ENCODE data around the gene GAS7. TPM values are rescaled to one million over a fixed set of nuclear protein-coding genes. Genes with fewer than 3 reads are reported as not detected.
A peak's percentile ranks its signal among the peaks of the same experiment; 100 is the strongest.

Gene GAS7
- 2.8 and 8.5 TPM in 2 replicates for total RNA-seq

DNA sequence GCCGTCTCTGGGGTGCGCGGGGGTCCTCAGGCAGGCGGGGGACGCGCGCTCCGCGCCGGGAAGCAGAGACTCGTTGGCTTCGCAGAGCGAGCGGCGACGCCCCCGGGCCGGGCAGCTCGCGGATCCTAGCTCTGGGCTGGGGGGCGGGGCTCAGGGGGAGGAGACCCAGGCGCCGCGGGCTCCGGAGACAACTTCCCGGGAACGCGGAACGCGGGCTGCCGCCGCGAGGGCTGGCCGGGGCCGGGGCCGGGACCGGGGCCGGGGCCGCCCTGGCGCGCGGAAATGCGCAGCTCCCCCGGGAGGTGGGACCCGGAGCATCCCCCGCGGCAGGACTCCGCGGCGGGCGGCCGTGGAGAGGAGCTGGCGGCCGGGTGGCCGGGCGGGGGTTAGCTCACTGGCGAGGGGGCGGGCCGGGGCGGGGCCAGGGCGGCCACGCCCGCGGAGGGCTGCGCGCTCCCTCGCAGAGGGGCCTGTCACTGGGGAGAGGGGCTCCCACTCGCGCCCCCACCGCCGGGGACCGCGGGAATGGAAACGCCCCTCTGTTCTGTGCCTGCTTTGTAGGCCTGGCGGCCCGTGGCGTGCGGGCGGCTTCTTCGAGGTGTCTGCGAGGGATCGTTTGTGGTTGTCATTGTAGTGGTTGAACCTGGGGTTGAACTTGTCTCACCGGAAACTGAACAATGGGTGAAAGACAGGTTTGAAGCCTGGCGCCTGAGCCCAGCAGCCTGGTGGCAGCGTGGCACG, at the start of gene GAS7:
TSS of gene GAS7 (minus strand) at position 98 of the 741 bp plus-strand sequence.
- peak; percentile 3 to 38 for DNase-seq (ENCODE audit: low read depth in 2 of 2)

DNA sequence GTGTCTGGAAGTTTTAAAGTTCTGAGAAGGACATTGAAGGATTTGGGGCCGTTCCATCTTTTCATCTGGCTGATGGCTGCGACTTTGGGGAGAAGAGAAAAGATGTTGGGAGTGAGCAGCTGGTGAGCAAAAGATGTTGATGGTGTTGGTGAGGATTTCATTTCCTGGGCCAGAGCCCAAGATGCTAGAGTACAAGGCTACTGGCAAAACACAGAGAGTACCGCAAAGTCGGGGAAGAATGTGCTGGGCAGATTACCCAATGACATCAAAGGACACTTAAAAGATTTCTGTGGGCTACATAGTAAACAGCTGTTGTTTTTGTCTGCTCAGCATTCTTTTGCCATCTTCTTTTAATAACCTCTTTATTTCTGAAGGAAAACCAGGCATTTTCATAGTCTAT, 49.4 kb upstream of the GAS7 start:
- no peak for DNase-seq (ENCODE audit: low read depth in 2 of 2)

DNA sequence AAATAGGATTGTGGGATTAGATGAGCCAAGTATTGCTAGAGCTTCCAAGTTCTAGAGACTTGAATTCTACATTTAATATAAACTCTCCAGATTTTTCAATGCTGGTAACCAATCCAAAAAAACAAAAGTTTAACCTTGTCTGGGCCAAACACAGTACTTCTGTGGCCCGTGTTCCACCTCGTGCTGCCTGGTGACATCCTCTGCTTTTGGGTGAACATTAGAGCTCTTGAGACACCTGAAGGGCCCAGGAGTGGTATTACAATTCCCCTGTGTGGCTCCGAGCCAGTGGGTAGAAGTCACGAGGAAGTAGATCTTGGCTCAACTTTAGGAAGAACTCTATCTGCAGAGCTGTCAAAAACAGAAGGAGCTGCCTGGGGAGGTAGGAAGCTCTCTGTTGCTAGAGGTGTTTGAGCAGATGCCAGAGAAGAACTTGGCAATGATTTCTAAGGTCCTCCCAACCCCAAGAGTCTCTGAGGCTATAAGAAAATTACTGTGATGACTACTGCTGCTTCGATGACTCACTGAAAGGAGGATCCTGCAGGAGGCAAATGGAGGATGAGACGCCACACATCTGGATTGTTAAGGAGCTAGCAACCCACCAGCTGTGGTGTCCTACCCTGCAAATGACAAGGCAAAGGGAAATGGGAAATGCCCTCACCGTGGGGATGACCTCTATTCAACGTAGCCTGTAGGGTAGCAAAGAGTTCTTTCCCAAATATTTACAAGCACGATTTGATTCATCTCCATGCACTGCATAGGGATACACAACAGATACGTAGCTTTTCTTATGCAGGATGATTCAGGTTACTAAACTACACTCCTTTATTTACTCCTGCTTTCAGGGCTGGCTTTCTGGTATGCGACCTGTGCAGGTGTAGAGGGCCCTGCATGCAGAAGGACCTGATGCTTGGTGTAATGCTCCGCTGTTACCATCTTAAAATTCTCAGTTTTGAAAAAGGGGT, 45.8 kb upstream of the GAS7 start:
- DNase-seq (ENCODE audit: low read depth in 2 of 2) = no peak

DNA sequence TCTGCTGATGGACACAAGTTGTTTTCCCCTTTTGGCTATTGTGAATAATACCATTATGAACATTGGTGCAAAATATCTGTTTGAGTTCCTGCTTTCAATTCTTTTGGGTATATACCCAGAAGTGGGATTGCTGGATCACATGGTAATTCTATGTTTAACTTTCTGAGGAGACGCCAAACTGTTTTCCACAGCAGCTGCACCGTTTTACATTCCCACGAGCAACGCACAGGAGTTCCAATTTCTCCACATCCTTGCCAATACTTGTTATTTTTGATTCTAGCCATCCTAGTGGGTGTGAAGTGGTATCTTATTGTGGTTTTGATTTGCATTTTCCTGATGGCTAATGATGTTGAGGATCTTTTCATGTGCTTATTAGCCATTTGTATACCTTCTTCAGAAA, 43.4 kb upstream of the GAS7 start:
- no peak for DNase-seq (ENCODE audit: low read depth in 2 of 2)

DNA sequence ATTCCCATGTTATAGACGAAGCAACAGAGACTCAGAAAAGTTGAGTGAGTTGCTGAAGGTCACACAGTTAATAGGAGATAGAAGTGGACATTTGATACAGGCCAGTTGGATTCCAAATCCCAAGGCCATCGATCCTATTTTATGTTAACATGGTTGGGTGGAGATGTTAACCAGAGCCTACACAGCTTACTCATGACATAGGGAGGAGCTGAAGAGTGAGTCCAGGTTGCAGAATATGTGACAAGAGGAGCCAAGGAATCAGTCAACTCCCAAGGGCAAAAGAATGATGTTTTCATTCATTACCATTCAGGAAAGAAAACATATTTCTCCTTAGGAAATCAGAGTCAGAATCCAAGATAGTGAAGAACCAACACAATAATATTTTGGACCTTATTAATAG, 40.3 kb upstream of the GAS7 start:
- DNase-seq (ENCODE audit: low read depth in 2 of 2) = no peak

DNA sequence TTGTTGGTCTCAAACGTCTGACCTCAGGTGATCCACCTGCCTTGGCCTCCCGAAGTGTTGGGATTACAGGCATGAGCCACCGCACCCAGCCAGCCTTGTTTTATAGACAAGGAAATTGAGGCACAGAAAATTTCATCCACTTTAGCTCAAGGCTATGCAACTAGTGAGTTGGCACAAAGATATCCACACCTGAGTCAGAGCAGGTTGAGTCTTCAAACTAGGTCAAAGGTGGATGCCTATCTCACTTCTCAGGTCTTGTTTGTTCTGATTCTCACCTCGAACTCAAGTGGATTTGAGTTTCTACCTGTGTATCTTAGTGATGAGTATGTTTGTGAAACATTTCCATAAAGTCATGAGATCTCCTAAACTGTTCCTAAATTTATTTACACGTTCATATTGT, 35.6 kb upstream of the GAS7 start:
- DNase-seq (ENCODE audit: low read depth in 2 of 2) = no peak

DNA sequence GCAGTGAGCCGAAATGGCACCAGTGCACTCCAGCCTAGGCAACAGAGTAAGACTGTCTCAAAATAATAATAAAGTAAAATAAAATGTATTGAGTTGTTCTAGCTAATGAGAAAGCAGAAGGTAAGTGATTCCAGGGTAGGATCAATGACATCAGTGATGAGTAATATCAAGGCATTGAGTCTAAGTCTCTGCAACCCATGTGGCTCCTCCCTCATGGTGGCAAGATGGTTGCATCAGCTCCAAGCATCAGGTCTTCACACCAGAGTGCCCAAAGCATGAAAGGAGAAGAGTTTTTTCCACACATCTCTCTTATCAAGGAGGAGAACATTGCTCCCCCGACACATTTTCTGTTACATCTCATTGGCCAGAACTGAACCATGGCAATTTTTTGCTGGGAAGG, 34.8 kb upstream of the GAS7 start:
- DNase-seq (ENCODE audit: low read depth in 2 of 2) = no peak

DNA sequence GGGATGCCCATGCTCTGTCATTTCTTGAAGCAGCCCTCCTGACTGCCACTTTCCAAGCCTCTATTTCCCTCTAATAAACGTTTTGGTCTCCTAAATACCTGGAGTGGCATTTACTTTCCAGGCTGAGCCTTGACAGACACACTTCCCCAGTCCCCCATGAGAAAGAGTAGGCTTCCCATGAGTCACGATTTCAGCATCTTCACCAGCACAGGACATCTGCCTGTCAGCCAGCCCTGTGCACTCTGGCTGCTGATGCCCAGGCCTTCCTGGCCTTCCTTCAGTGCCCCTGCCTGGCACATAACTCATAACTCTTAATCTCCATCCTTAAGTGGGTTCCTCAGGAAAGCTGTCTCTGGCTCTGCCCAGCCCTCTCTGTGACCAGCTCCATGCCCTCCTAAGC, 30.8 kb upstream of the GAS7 start:
- DNase-seq (ENCODE audit: low read depth in 2 of 2) = no peak

DNA sequence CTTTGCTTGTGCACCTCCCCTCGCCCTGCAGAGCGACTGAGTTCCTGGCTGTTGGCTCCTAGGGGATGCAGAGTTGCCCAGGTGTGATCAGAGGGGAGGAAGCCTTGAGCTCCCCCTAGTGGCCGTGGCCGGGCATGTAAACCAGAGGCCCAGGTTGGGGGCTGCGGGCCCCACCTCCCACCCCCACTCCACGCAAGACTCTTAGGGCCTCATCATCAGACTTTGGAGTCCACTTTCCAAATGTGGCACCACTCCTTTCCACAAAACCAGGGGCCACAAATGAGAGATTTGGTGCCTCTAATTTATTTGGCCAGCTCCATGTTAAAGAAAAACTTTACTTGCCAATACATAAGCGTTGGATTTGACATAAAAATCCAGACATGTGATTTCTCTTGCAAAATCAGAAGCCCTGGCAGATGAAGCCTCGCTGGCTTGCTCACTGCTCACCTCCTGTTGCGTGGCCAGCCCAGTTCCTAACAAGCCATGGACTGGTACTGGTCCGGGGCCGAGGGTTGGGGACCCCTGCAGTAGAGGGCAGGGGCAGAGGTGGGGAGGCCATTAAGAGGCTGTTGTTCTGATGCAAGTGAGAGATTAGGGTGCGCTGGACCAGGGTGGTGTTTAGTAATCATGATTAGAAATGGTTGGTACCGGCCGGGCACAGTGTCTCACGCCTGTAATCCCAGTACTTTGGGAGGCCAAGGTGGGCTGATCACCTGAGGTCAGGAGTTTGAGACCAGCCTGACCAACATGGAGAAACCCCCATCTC, 28.7 kb upstream of the GAS7 start:
- DNase-seq (ENCODE audit: low read depth in 2 of 2) = peak; percentile 21 to 28

DNA sequence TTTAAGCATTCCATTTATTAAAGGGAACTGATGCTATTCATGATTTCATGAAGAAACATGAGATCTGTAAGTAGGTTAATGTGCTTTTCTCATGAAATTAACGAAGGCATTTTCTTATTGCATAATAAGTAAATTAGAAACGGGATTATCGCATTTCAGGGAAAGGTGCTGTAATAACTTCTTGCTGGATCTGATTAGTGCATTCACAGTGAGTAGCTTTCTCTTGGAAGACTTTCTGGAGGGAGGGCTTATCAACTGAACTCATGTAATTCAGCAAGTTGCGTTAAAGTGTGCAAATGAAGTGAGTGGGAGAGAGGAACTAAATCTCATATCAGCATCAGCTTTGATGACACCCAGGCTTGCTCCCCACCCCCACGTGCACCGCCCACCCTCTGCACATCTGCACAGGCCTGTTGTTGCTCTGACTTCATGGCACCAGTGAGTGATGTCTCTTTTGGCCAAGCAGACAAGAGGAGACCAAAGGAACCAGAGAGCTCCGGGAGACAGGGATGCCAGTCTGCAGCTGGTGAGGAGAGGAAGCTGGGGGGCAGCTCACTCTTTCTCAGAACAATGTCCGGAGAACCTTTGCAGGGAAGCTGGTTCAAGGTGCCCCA, 26.3 kb upstream of the GAS7 start:
- DNase-seq (ENCODE audit: low read depth in 2 of 2) = no peak

DNA sequence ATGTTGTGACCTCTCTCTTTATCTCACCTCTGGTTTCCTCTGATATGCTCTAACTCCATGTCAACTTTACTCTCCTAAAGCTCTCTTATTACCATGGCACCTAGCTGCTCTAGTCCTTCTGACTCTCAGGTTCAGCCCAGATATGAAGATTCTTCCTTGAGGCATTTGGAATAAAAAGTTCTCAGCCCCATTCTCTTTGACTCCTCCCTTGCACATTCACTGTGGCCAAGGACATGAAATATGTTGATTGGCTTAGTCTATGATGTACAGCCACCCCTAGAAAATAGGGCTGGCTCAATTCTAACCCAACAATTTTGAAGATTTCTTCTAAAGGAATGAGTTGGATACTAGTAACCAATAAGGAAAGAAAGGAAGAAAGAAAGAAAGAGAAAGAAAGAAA, 20.8 kb upstream of the GAS7 start:
- no peak for DNase-seq (ENCODE audit: low read depth in 2 of 2)

DNA sequence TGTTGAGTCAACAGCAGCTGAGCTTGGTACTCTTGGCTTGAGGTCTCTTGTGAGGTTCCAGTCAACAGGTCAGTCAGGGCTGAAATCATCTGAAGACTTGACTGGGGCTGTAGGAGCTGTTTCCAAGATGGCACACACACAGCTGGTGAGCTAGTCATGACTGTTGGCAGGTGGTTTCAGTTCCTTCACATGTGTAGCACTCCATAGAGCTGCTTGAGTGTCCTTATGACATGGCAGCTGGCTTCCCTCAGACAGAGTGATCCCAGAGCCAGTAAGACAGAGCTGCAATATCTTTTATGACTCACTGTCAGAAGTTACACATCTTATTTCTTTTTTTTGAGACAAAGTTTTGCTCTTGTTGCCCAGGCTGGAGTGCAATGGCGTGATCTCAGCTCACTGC, 19.5 kb upstream of the GAS7 start:
- DNase-seq (ENCODE audit: low read depth in 2 of 2) = no peak

DNA sequence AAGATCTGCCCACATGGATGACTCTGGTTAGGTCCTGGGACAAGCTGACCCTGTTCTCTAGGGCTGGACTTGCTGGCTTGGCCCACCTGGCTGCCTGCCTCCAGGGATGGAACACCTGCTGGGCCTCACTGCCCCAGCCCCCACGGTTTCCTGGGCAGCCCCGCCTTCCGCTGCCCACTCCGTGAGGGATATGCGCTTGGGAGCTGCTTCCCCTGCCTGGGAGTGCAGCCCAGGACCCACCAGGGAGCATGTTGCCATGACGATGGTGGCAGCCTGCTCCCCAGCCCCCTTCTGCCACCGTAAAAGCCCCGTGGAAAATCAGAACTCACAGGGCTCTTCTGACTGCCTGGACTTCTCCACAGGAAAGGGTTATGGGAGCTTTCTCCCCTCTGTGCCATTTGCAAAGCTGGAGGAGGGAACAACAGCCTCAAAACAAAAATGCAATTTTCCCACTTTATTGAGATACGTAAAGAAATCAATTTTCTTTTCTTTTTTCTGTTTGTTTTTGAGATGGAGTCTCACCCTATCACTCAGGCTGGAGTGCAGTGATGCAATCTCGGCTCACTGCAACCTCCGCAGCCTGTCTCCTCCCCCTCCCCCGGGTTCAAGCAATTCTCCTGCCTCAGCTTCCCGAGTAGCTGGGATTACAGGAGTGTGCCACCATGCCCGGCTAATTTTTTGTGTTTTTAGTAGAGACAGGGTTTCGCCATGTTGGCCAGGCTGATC, 18.0 kb upstream of the GAS7 start:
- no peak for DNase-seq (ENCODE audit: low read depth in 2 of 2)

DNA sequence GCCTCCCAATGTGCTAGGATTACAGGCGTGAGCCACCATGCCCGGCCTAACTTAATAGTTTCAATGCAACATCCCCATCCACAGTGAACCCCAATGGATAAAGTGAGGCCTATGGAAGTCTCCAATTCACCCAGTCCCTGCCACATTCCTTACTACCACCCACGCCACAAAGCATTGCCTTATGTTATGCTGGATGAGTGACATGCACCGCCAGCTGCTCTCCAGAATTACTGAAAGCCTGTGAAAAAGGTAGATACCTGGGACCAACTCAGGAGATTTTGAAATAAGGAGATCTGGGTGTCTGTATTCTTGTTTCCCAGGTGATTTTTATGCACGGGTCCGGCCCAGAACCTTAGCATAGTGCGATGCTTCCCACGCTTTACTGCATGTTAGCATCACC, 16.9 kb upstream of the GAS7 start:
- no peak for DNase-seq (ENCODE audit: low read depth in 2 of 2)

DNA sequence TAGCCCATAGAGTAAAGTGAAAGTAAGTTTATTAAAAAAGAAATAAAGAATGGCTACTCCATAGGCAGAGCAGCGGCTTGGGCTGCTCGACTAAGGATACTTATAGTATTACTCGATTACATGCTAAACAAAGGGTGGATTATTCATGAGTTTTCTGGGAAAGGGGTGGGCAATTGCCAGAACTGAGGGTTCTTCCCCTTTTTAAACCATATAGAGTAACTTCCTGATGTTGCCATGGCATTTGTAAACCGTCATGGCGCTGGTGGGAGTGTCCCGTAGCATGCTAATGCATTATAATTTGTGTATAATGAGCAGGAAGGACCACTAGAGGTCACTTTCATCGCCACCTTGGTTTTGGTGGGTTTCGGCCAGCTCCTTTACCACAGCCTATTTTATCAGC, 13.3 kb upstream of the GAS7 start:
- no peak for DNase-seq (ENCODE audit: low read depth in 2 of 2)

DNA sequence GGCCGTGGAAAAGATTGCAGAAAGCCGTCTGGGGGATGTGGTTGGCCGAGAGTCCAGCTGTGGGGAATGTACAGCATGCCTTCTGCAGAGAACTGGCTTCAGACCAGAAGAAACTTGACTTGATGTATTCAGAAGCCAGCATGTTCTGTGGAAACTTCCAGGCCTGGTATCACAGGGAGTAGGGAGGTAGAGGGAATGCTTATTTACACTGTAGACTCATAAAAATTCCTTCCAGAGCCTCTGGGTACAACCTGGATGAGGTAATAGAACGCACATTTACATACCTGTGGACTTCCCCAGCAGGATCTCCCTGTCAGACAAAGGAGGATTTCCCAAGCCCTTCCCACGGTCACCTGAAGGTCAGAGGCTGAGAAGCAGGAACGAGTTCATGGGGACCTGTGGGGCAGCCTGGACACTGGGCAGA, 11.8 kb upstream of the GAS7 start:
- DNase-seq (ENCODE audit: low read depth in 2 of 2) = no peak

DNA sequence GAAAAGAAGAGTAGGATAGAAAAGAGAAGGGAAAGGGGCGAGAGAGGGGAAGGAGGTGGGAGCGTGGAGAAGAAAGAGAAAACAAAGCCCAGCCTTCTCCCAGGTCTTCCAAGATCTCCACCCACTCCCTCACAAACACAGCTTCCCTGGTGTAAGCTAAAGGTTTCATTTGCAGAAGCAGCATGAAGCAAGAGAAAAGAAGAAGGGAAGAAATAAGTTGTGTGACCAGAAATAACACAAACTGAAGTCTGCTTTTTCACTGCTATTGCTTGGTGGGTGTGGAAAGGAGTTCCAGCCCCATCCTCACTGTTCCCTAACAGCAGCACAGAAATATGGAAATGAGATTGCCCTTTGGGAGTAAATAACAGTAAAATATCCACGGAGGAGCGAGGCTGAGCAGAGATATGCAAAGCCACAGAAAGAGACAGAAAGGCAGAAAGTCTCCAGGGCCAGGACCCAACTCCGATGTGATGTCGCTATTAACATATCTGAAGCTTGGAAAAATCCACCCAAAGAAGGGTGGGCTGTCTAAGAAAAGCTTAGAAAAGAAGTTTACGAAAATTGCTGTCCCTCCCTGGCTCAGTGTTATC, 10.3 kb upstream of the GAS7 start:
- no peak for DNase-seq (ENCODE audit: low read depth in 2 of 2)

DNA sequence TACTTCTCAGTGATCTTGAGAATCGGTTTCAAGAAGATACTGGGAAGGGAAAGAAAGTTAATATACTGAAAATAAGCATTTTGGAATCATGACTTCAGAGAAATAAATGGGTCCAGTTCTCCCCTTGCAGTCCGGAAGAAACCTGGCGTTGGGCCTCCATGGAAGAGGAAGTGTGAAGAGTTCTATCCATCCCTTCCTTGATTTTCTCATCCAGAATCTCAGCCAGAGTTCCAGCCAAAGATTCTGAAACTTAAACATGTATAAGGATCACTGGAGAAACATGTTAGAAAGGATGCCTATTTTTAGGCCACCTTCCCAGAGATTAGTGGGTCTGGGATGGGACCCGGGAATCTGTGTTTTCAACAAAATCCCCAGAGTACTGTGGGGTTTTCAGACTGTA, 8.7 kb upstream of the GAS7 start:
- no peak for DNase-seq (ENCODE audit: low read depth in 2 of 2)

DNA sequence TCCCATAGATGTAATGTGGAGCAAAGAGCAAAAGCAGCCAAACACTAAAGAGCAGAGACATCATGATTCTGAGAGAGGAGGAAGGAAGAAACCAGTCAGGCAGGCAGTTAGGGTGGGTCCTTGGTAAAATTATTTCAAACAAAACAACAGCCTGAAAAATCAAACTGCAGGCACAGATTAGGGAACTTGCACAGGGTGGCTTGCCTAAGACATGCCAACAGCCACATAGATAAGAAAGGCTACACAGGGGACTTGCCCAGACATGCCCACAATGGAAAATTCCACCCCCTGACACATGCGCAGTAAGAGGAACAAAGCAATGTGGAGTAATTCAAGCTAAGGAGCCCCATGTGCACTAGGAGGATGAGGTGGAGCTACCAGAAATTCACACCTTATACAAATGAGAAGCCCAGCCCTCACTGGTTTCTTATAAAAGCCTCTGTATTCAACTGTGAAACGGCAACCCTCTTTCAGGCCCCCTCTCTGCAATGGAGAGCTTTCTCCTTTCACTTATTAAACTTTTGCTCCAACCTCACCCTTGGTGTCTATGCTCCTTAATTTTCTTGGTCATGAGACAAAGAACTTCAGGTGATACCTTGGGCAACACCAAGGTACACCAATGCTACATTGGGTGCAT, 7.3 kb upstream of the GAS7 start:
- no peak for DNase-seq (ENCODE audit: low read depth in 2 of 2)

DNA sequence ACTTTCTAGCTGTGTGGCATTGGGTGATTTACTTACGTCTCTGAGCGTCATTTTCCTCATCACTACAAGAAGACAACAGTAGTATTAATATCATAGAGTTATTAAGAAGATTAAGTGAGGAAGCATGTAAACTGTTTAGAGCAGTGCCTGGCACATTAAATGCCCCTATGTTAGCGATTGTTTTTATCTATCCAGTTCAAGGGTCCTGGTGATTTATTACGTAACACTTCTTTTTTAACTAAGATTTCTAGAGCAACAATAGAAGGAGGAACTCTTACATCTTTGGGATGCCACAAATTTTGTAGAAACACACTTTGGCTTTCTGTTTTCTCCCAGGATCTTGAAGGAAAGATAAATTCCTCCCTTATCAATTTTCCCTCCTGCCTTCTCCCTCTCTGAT, 3.3 kb upstream of the GAS7 start:
- no peak for DNase-seq (ENCODE audit: low read depth in 2 of 2)
